ENCODE data around the gene TMX3.

DNA sequence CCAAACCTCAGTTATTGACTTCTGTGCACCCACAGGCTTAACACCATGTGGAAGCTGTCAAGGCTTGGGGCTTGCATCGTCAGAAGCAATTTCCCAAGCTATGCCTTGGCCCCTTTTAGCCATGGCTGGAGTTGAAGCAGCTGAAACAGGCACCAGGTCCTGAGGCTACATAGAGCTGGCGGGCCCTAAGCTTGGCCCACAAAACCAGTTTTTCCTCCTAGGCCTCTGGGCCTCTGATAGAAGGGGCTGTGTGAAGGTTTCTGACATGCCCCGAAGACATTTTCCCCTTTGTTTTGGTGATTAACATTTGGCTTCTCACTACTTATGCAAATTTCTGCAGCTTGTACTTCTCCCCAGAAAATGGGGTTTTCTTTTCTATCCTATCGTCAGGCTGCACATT is 9.1 kb upstream of the TMX3 start:
- TF ChIP-seq FOS (IDR thresholded peaks at IDR 0.05; ENCODE audit: borderline replicate concordance, insufficient read depth, low read length) (no peak), EZH2 (IDR thresholded peaks at IDR 0.05; ENCODE audit: borderline replicate concordance, low read depth, low read length, severe bottlenecking) (no peak), CTCF (IDR thresholded peaks at IDR 0.05; ENCODE audit: extremely low read depth in 1 of 2, insufficient read depth in 1 of 2, low read depth in 1 of 2, low read length in 2 of 2) (no peak), POLR2AphosphoS5 (IDR thresholded peaks at IDR 0.05; ENCODE audit: insufficient read depth, low read depth, low read length) (no peak)

Measured in endothelial cell of umbilical vein (primary cell).